Endodermal cell (in vitro differentiated cells): ENCODE measurements around the gene SCAI. TPM values are rescaled to one million over a fixed set of nuclear protein-coding genes. Genes with fewer than 3 reads are reported as not detected.
A peak's percentile ranks its signal among the peaks of the same experiment; 100 is the strongest.

Source experiments
- DNase-seq: peaks from one replicate; pipeline ENCODE4 v3.0.0-alpha.2; 2017
- H3K27ac ChIP-seq: 2 replicates; pipeline ENCODE4 v1.5.1; 2013; ENCODE audit warnings: mild to moderate bottlenecking, low read depth, low read length, moderate library complexity
- H3K27me3 ChIP-seq: 2 replicates; pipeline ENCODE4 v1.6.1; 2013; ENCODE audit warnings: mild to moderate bottlenecking, low read length, moderate library complexity; ENCODE audit not compliant: insufficient read depth, control insufficient read depth, poor library complexity, severe bottlenecking
- H3K36me3 ChIP-seq: 2 replicates; pipeline ENCODE4 v1.7.0; 2013; ENCODE audit warnings: mild to moderate bottlenecking, low read length, moderate library complexity; ENCODE audit not compliant: control insufficient read depth, insufficient read depth
- H3K4me1 ChIP-seq: one replicate; pipeline ENCODE4 v1.7.0; 2013; ENCODE audit warnings: low read length; ENCODE audit not compliant: control insufficient read depth, insufficient read depth
- H3K4me3 ChIP-seq: 2 replicates; pipeline ENCODE4 v1.5.1; 2013; ENCODE audit warnings: mild to moderate bottlenecking, low read length, moderate library complexity
- H3K9ac ChIP-seq: 2 replicates; pipeline ENCODE4 v1.6.1; 2013; ENCODE audit warnings: mild to moderate bottlenecking, low read length, moderate library complexity; ENCODE audit not compliant: poor library complexity, severe bottlenecking; ENCODE audit errors: extremely low read depth
- H3K9me3 ChIP-seq: 2 replicates; pipeline ENCODE4 v1.6.1; 2013; ENCODE audit warnings: mild to moderate bottlenecking, low read length, moderate library complexity; ENCODE audit not compliant: control insufficient read depth
- H3K27ac Mint-ChIP-seq: 2 replicates; pipeline ENCODE4 v1.8.0; 2020; ENCODE audit warnings: mixed read lengths
- H3K27me3 Mint-ChIP-seq: 2 replicates; pipeline ENCODE4 v1.8.0; 2021; ENCODE audit warnings: mild to moderate bottlenecking, mixed read lengths; ENCODE audit not compliant: insufficient read depth
- H3K36me3 Mint-ChIP-seq: 2 replicates; pipeline ENCODE4 v1.8.0; 2020; ENCODE audit warnings: low read depth, mixed read lengths
- H3K4me1 Mint-ChIP-seq: 2 replicates; pipeline ENCODE4 v1.8.0; 2020; ENCODE audit warnings: mixed read lengths
- H3K4me3 Mint-ChIP-seq: 2 replicates; pipeline ENCODE4 v1.8.0; 2020; ENCODE audit warnings: mild to moderate bottlenecking, moderate library complexity, mixed read lengths
- H3K9me3 Mint-ChIP-seq: 2 replicates; pipeline ENCODE4 v1.8.0; 2020; ENCODE audit warnings: mild to moderate bottlenecking, mixed read lengths
- CTCF ChIP-seq: fragments of 200-600 bp; sonication (generic); conservative IDR thresholded peaks from 2 replicates; pipeline ENCODE4 v1.5.0; 2021; ENCODE audit warnings: antibody characterized with exemption, mild to moderate bottlenecking
- WGBS, 2 experiments: methylation state at CpG; one replicate each; pipeline versions ENCODE4 v1.1.5 to v1.1.7; 2013; ENCODE audit warnings: missing lambda C conversion rate in 2 of 2, mixed read lengths in 1 of 2; ENCODE audit not compliant: insufficient coverage in 1 of 2, insufficient read length in 1 of 2; 5-methylcytosine and 5-hydroxymethylcytosine counted together
- total RNA-seq, 2 donors: library from RNA; stranded (reverse); fragmentation: NEBNext Ultra II Directional in 1 of 2; extraction: Animal tissue kit (Norgen Biotek cat#: 25700) in 1 of 2; gene quantifications; 2 replicates in 1 of 2; 3 replicates in 1 of 2; pipeline ENCODE4 v1.2.1, GENCODE V29; 2021

SCAI gene
- total RNA-seq, 2 donors from 2014 or later: 22.9 to 34.7 TPM

DNA sequence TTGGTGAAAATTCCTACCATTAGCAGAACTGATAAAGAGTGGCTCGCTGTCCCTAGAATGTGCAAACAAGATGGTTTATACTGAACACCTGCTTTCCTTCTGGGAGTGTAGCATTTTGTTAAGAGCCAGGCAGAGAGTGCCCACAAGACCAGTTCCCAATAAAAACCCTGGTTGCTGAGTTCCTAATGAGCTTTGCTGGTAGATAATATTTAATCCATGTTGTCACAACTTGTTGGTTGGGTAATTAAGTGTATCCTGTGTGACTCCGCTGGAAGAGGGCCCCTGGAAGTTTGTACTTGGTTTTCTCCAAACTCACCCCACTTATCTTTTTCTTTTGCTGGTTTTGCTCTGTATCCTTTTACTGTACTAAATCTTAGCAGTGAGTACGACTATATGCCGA lies 162.9 kb downstream of the SCAI start:
- no peaks in the 10 kb centered on the region for H3K9me3 Mint-ChIP-seq
- H3K27me3 ChIP-seq: no peaks in the 10 kb centered on the region
- no peaks in the 10 kb centered on the region for H3K9me3 ChIP-seq
- H3K4me3 Mint-ChIP-seq: no peak overlapping the region
- no peaks in the 10 kb centered on the region for H3K27me3 Mint-ChIP-seq
- no peak overlapping the region for H3K27ac ChIP-seq
- no peak overlapping the region for H3K27ac Mint-ChIP-seq
- 93 to 100% methylated on average over 2 to 4 of the region's 4 CpGs for WGBS, 2 experiments
- no peak overlapping the region for H3K9ac ChIP-seq
- peaks cover 19% of the 10 kb centered on the region for H3K36me3 Mint-ChIP-seq
- no peak overlapping the region for H3K4me3 ChIP-seq
- DNase-seq: no peak
- peaks cover 12% of the 10 kb centered on the region for H3K4me1 Mint-ChIP-seq
- peaks cover 4% of the 10 kb centered on the region for H3K4me1 ChIP-seq
- H3K36me3 ChIP-seq: peaks cover 7% of the 10 kb centered on the region
- TF ChIP-seq CTCF: no peak

DNA sequence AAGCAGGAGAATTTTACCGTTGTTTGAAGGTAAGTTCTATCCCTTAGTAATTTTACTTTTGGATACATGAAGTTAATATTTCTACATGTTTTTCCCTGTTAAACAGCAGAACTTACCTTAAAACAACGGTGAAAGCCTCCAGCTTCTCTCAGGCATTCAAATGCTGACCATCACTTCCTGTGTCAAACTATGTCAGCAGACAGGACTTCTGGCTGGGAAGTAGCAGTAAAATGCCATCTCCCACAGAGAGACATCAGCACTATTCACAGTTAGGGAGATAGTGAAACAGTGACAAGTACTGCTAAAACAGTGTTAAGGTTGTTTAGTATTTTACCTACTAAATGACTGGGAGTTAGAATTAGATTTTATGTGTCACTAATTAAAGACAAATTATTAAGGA lies 168.2 kb downstream of the SCAI start:
- Histone ChIP-seq H3K9me3 (no peaks in the 10 kb centered on the region), H3K36me3 (peaks cover 19% of the 10 kb centered on the region), H3K4me1 (peaks cover 6% of the 10 kb centered on the region), H3K4me3 (no peak overlapping the region), H3K27me3 (no peaks in the 10 kb centered on the region), H3K27ac (peak overlapping the region; percentile 22), H3K9ac (no peak overlapping the region)
- 48% methylated on average over 2 of the region's 2 CpGs; no CpG with 5 or more reads in 1 of the 2 experiments for WGBS, 2 experiments
- Mint-ChIP-seq H3K9me3 (no peaks in the 10 kb centered on the region), H3K27me3 (no peaks in the 10 kb centered on the region), H3K36me3 (peaks cover 31% of the 10 kb centered on the region), H3K4me1 (peaks cover 19% of the 10 kb centered on the region), H3K27ac (peak overlapping the region; percentile 80), H3K4me3 (no peak overlapping the region)
- no peak for TF ChIP-seq CTCF
- peak; percentile 78 for DNase-seq

DNA sequence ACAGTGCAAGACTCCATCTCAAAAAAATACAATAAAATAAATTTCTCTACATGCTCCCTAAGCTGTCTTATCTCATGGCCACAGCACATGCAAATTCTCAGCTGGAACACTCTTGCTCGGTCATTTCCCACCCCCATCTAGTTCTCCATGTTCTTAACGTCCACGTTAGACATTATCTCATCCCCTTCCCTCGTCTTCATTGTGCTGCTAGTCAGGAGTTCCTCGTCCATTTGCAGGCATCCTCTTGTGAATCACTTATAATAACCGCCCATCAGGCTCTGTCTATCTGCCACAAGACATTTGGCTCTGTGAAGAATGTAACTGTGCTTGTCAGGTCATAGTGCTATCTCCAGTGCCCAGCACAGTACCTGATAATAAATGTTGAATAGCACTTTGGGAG lies 169.5 kb downstream of the SCAI start:
- no peak for DNase-seq
- Histone ChIP-seq H3K27me3 (no peaks in the 10 kb centered on the region), H3K4me1 (peaks cover 6% of the 10 kb centered on the region), H3K36me3 (peaks cover 21% of the 10 kb centered on the region), H3K9me3 (no peaks in the 10 kb centered on the region), H3K9ac (no peak overlapping the region), H3K27ac (no peak overlapping the region), H3K4me3 (no peak overlapping the region)
- Mint-ChIP-seq H3K27ac (no peak overlapping the region), H3K27me3 (no peaks in the 10 kb centered on the region), H3K4me1 (peaks cover 19% of the 10 kb centered on the region), H3K4me3 (no peak overlapping the region), H3K9me3 (no peaks in the 10 kb centered on the region), H3K36me3 (peaks cover 33% of the 10 kb centered on the region)
- WGBS, 2 experiments: 92 to 98% methylated on average over 5 to 6 of the region's 6 CpGs
- TF ChIP-seq CTCF: no peak
